Hematopoietic multipotent progenitor cell treated with erythropoietin and hydrocortisone succinate and interleukin-3 and kit ligand, for 15 days (in vitro differentiated cells): ENCODE measurements around the gene TRIM38.
"Not testable (repeated sequence)": the region's sequence is repeated elsewhere in the genome, so short reads cannot be mapped to it uniquely, and the experiment has no call there.

Experiments used
- DNase-seq: peaks from one replicate; pipeline ENCODE4 v3.0.0-alpha.2; 2015; ENCODE audit warnings: low spot score

TRIM38 gene

DNA sequence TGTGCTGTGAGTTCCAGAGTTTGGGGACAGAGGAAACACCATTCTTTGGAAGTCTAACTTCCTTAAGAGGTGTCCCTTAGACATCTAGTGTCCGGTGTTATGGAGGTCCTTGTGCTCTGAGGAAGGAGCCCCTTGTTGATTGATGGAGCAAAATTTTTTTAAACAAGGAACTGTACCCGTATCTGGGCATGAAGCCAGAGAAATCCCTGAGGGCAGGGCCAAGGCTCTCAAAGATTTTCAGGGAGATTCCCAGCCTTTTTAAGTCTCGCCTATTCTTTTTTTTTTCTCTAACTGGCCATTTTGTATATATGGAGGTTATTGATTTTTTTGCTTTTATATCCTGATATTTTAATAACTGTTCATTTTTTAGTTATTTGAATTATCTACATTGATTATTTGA, 45.9 kb downstream of the TRIM38 start:
- DNase-seq: no peak

DNA sequence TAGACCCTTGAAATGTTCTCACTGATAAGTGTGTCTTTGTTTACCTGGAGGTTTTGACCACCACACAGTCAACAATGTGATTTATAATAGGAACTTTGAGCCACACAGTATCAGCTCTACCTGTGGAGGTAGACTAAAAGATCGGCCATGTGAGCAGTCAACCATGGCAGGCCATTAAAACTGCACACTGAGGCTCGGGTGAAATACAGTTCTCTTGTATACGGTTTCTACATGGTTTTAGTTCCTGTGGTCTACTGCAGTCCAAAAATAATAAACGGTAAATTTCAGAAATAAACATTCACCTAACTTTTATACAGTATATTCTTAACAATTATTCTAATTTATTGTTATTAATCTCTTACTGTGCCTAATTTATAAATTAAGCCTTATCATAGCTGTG, 47.2 kb downstream of the TRIM38 start:
- DNase-seq: no peak

DNA sequence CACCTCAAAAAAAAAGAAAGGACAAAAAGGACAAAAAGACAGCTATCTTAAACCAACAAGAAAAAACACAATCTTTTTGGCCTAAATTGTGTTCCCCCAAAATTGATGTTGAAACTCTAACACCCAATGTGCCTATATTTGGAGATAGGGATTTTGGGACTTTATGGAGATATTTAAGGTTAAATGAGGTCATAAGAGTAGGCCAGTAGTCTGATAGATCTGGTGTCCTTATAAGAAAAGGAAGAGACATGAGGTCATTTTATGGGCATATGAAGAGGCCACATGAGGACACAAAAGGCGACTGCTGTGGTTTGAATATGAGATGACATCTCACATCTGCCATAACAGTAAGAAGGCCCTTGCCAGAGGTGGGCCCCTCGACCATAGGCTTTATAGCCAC, 49.5 kb downstream of the TRIM38 start:
- DNase-seq: no peak

DNA sequence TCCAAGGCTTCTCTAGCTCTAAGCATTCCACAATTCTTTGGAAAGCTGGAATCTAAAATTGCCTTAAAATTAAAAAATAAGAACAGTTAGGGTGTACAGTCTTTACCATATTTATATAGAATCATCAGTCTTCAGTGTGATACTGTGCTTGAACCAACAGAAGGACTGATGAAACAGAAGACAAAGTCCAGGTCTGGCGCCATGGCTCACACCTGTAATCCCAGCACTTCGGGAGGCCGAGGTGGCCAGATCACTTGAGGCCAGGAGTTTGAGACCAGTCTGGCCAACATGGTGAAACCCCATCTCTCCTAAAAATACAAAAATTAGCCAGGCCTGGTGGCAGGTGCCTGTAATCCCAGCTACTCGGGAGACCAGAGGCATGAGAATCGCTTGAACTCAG, 51.8 kb downstream of the TRIM38 start:
- not testable (repeated sequence) for DNase-seq

DNA sequence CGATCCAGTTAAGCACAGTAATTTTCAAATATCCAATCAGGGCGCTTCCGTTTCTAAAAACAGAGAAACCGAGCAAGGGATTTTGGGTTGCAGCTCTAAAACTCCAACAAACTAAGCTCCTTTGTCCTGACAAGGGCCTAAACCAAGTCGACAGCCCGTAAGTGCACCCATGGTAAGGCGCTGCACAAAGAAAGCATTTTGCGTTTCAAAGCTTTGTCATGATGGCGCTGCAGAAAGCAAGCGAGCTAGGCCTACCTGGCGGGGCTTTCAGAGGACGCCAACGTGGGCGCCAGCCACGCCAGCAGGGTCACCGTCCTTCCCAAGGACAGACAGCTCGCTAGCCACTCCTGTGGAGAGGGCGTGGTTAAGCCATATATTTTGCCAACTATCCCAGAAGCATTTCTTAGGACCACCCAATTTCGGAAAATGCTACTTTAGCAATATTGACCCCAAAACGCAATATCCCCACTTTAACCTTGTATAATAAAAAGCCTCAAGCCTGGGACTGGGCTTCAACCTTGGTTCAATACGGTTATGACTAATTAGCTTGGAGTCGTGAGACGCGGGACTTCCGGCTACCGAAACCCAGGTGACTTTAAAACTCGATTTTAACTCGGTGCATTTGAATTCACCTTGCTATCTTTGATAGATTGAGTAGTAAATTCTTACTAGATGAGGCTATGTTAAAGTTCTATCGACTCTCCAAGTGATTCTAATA, 53.8 kb downstream of the TRIM38 start:
- DNase-seq: no peak

DNA sequence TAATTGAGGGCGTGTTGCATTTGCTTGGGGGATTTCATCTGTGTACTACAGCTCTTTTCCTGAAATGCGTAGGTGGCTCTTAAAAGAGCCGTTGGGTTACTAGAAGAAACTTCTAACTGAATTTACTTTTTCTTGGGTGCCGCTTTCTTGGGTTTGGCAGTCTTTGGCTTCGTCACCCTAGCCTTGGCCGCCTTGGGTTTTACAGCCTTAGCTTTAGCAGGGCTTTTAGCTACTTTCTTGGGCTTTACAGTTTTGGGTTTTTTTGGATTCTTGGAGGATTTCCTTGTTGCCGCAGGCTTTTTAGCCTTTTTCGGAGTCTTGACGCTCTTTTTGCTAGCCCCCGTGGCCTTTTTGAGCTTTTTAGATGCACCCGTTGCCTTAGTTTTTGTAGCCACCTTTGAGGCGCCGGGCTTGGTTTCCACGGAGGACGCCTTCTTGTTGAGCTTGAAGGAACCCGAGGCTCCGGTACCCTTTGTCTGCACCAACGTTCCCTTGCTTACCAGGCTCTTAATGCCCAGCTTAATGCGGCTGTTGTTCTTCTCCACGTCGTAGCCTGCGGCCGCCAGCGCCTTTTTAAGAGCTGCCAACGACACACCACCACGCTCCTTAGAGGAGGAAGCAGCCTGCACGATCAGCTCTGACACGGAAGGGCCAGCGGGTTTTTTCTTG, 54.5 kb downstream of the TRIM38 start:
- DNase-seq: no peak

DNA sequence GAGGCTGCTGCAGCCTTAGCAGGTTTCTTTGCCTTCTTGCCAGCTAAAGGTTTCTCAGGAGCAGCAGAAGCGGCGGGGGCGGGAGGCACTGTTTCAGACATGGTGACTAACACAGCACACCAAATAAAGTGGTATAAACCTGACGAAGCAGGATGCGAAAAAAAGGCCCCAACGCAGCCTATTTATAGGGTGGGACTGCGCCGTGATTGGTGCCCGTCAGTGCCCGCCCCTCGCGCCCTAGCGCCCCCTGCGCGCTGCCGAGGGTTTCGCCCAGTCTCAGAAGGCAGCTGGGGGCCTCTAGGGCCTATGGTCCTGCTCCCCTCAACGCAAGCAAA, 55.0 kb downstream of the TRIM38 start:
- no peak for DNase-seq

DNA sequence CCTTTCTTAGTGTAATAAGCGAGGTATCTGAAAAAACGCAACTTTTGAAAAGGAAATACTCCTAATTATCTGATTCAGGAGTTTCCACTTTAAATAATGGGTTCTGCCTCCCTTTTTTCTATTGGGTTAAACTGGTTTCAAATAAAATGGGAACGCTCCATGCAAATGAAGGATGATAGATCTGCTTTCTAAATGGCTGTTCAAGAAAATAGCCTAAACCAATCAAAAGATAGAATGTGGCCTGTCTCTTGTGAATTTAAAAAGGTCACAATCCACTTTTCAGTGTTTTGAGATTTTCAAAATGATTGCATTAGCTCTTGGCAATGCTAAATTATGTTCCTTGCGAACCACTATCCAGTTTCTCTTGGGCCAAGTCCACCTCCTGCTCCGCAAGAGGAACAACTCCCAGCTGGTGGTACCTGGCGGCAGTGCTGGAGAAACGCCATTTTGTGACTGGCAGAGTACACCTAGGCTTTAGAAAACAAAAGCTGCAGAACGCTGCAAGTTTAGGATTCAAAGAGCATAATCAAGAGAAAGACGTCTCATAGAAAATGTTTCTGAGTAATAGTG, 56.7 kb downstream of the TRIM38 start:
- no peak for DNase-seq

DNA sequence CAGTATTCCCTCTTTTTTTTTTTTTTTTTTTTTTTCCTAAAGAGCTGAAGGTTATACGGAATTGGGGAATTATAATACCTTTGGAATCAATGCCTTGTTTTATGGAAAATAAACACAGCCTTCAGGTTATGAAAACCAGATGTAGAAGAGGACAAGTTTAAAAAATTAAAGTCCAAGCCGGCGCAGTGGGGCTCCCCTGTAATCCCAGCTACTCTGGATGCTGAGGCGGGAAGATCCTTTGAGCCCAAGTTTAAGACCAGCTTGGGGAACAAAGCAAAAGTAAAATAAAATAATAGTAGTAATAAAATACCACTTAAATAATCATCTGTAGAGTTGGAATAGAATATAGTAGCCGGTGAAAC, 57.3 kb downstream of the TRIM38 start:
- no peak for DNase-seq

DNA sequence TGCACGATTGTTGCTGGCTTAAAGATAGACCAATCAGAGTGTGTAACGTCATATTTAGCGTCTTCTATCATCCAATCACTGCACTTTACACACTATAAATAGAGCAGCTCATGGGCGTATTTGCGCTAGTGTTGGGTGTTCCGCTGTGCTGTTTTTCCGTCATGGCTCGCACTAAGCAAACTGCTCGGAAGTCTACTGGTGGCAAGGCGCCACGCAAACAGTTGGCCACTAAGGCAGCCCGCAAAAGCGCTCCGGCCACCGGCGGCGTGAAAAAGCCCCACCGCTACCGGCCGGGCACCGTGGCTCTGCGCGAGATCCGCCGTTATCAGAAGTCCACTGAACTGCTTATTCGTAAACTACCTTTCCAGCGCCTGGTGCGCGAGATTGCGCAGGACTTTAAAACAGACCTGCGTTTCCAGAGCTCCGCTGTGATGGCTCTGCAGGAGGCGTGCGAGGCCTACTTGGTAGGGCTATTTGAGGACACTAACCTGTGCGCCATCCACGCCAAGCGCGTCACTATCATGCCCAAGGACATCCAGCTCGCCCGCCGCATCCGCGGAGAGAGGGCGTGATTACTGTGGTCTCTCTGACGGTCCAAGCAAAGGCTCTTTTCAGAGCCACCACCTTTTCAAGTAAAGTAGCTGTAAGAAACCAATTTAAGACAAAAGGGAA, 57.9 kb downstream of the TRIM38 start:
- DNase-seq: peak; percentile 95

DNA sequence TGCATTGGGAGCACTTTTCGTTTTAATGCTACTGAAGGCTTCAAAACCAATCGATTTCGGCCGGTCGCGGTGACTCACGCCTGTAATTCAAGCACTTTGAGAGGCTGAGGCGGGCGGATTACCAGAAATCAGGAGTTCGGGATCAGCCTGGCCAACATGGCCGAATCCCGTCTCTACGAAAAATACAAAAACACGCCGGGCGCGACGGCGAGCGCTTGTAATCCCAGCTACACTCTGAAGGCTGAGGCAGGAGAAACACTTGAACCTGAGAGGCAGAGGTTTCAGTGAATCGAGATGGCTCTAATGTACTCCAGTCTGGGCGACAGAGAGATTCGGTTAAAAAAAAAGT, 58.4 kb downstream of the TRIM38 start:
- no peak for DNase-seq

DNA sequence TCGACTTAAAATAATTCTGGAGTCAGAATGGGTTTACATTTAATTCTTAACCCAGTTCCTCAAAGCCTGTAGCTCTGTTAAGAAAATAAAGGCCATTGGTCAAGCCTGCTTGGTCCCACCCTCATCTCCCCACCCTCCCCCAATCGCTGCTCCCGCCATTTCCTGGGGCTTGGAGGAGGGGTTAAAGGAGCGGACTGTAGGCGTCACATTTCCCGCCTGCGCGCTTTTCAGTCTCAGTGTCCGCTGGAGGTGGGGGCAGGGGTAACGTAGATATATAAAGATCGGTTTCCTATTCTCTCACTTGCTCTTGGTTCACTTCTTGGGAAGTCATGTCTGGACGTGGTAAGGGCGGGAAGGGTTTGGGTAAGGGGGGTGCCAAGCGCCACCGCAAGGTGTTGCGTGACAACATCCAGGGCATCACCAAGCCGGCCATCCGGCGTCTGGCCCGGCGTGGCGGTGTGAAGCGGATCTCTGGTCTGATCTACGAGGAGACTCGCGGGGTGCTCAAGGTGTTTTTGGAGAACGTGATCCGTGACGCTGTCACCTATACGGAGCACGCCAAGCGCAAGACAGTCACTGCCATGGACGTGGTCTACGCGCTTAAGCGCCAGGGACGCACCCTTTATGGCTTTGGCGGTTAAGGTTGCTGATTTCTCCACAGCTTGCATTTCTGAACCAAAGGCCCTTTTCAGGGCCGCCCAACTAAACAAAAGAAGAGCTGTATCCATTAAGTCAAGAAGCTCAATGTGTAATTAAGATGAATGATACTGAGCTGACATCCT, 58.9 kb downstream of the TRIM38 start:
- DNase-seq: peak; percentile 89

DNA sequence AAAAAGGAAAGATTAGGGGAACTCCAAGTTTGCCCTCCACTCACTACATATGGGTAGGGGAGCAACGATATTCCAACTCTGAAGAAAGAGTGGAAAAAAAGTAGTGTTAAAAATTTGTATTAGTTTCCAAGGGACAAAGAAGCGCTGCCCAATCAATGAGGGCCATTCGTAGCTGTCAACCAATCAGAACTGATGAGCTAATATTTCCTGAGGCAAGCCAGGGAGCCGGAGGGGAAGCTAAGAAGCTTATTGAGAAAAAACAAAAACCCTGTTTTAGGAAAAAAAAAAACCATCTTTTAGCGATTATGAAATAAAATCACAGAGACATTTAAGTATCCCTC, 59.5 kb downstream of the TRIM38 start:
- DNase-seq: peak; percentile 82

DNA sequence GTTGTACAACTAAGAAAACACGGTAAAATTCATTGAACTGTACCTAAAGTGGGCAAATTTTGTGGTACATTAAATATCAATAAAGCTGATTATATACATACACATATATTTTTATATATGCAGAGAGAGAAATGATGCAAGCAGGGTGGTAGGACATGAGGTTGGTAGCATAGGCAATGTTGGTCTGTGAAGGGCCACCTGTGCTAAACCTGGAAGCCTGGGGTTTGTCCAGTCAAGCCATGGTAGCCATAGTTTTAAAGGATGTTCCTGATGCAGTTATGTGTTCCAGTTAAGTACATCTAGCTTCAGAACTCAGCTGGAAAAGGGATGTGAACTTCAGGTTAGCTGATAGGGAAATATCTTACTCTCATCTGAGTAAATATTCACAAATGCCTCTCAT, 60.1 kb downstream of the TRIM38 start:
- peak; percentile 31 for DNase-seq

DNA sequence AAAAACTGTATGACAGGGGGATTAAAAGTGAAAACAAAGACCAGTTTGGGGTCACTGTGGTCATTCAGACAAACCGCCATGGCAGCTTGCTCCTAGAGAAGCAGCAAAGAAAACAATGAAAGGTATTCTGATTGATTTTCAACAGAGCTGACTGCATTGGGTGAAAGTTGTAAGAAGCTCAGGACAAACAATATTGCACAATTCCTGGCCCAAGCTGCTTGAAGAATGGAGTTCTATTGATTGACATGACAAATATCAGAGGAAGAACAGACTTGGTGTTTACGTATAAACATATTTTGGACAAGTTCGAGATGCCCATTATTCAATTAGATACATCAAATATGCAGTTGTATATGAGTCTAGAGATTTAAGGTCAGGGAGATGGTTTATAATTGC, 62.0 kb downstream of the TRIM38 start:
- DNase-seq: peak; percentile 24

DNA sequence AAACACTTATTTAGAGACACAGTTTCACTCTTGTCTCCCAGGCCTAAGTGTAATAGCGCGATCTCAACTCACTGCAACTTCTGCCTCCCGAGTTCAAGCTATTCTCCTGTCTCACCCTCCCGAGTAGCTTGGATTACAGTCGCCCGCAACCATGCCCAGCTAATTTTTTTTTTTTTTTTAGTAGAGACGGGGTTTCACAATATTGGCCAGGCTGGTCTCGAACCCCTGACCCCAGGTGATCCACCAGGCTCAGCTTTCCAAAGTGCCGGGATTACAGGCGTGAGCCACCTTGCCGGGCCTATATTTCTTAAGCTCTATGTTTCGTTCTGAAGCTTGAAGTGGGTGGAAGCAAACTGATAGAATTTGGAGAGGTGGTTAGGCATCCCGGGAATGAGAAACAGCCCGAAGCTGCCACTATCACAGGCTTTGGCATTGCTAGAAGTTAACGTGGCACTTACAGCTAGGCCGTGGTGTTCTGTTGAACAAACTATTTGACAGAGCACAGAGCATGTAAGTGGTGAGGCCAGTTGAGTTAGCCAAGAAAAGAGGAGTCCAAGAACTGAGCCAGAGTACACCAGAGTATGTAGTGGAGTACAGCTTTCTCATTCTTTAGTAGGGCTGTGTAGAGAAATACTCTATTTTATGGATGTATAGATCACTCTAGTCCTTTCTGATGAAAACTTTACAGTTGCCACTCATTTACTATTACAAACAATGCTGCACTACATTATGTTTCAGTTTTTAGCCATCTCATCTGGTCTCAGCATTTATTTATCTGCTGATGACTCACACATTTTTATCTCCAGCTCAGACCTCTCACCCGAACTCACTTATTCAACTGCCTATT, 62.7 kb downstream of the TRIM38 start:
- DNase-seq: peak; percentile 83

DNA sequence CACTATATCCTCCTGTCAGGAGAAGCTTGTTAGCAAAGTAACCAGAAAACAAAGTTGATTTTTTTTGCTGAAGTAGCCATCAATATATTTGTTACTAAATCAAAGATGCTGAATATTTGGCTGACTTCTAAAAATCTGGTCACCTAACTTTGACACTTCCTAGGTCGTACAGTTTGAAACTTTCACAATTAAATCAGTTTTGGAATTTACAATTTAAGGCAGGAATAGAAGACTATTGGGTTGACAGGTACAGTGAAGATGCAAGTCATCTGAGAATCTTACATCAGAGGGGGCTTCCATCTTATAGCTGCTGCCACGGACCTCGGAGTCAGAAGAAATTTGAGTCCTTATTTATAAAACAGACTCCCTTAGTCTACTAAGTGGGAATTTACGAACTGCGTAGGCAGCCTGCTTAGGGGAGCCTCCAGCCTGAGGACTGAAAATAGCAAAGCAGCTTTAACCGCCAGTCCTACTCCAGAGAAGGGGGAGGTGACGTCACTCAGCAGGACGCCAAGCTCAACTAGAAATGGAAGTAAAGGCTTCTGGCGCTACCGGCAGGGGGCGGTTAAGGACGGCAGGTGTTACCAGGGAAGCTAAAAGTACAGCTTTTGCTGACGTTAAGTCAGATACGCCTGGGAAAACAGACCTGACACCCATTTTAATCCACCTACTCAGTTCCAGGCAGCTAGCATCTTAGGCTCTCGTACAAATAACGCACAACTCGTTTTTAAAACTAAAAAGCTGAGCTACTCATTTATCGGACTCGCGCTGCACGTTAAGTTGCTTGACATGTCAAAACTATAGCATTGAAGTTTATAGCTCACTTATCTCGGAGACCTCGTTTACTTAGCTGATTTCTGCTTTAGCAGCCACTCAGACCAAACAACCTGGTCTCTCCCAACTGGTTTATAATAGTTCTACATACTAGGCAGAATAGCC, 63.6 kb downstream of the TRIM38 start:
- DNase-seq: peak; percentile 95

DNA sequence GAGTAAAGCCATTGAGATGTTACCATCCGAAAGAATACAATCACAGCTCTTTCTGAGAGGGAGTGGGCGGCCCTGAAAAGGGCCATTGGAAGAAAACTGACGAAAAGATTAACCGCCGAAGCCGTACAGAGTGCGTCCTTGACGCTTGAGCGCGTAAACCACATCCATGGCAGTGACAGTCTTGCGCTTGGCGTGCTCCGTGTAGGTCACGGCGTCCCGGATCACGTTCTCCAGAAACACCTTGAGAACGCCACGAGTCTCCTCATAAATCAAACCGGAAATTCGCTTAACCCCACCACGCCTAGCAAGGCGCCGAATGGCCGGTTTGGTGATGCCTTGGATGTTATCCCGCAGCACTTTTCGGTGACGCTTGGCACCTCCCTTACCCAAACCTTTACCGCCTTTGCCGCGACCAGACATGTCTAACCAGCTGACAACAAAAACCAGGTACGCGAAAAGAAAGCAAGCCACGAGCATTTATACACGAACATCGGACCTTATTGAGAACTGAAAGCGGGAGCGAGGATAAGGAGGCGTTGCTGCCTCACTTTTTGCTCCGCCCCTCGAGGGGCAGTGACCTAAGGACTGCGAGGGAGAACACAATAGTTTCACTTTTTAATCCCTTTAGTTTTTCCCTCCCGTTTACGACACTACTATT, 64.4 kb downstream of the TRIM38 start:
- DNase-seq: peak; percentile 96

DNA sequence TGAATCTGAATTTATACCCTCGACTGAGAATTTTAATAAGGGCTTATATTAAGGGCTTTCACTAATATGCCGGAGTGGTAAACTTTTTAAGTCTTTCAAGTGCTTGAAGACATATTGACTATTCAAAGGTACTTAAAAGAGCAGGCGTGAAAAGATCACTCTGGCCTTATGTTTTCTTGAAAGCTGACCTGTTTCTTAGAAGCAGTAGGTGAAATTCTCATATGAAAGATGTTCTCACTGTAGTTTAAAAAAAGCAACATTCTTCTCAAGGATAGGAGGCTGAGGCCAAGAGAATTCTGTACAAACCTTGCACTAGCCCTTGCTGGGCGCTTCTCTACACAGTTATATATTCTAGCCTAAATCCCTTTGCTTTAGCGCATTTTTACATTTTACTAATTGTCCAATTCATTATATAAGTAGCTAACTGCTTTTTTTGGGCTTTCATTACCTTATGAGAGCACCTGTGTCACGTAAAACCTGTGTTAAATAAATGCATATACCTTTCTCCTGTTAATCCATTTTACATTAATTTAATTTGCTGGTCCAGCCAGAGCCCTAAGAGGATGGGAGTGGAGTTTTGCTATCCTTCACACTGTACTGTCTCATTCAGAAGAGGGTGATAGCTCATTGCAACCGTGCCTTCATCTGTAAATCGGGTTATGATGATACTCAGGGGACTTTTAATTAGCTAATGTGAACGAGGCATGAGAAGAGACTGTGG, 65.0 kb downstream of the TRIM38 start:
- DNase-seq: no peak
